Femur (tissue), 1 donor: ENCODE results near the gene MAPK8IP3.

Source experiments
- DNase-seq: peaks from one replicate; pipeline ENCODE4 v3.0.0-alpha.2; 2017

The MAPK8IP3 gene

DNA sequence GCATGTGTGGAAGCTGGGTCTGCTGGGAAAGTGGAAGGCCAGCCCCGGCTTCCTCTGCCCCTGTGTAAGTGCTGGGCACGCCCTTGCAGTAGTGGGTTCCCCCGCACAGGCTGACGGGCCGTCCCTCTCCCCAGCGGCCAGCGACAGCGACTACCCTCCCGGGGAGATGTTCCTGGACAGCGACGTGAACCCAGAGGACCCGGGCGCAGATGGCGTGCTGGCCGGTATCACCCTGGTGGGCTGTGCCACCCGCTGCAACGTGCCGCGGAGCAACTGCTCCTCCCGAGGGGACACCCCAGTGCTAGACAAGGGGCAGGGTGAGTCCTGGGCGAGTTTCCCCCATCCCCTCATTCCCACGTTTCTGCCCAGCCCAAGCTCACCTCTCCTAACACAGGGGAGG, 59.8 kb downstream of the MAPK8IP3 start:
- no peak for DNase-seq

GRCh38 chr16:1766231-1766630, 60.2 kb downstream of the MAPK8IP3 start:
- DNase-seq, result no peak

DNA sequence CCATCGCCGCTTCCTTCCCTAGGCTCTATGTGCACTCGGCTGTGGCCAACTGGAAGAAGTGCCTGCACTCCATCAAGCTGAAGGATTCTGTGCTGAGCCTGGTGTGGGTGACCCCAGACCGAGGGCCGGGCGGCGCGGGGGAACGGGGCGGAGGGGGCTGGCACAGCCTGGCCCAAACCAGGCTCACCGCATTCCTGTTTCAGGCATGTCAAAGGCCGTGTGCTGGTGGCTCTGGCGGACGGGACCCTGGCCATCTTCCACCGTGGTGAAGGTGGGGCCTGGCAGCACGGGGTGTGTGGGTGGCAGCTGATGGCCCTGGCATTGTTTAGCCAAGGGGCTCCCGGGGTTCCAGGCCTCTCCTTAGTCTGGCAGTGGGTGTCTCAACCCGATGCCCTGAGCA, 60.7 kb downstream of the MAPK8IP3 start:
- no peak for DNase-seq

DNA sequence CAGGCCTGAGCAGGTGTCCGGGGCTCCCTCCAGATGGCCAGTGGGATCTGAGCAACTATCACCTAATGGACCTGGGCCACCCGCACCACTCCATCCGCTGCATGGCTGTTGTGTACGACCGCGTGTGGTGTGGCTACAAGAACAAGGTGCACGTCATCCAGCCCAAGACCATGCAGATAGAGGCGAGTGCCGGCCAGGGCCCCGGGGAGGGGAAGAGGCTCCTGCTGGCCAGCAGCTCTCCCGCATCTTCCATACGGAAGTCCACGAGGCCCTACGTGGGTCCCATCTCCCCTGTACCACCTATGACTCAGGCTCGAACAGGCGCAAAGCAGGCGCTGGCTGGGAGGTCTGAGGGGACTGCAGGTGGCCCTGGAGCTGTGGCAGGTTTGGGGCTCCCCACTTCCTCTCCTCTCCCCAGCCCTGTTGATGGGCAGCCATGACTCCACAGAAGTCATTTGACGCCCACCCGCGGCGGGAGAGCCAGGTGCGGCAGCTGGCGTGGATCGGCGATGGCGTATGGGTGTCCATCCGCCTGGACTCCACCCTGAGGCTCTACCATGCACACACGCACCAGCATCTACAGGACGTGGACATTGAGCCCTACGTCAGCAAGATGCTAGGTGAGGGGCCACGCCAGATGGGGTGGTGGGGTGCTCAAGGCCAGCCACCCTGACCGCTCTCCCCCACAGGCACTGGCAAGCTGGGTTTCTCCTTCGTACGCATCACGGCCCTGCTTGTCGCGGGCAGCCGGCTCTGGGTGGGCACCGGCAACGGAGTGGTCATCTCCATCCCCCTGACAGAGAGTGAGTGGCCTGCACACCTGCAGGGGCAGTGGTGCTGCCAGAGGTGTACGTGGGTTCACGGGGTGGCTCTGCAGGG, 61.4 kb downstream of the MAPK8IP3 start:
- DNase-seq, result no peak

GRCh38 chr16:1768061-1768766, 62.2 kb downstream of the MAPK8IP3 start:
- DNase-seq, result no peak

- DNase-seq, result no peak
Measured at GRCh38 chr16:1768767-1769401, 62.9 kb downstream of the MAPK8IP3 start.

- no peak for DNase-seq
Measured at GRCh38 chr16:1769402-1770300, 63.7 kb downstream of the MAPK8IP3 start.

GRCh38 chr16:1770328-1771187, 64.6 kb downstream of the MAPK8IP3 start:
- no peak for DNase-seq

DNA sequence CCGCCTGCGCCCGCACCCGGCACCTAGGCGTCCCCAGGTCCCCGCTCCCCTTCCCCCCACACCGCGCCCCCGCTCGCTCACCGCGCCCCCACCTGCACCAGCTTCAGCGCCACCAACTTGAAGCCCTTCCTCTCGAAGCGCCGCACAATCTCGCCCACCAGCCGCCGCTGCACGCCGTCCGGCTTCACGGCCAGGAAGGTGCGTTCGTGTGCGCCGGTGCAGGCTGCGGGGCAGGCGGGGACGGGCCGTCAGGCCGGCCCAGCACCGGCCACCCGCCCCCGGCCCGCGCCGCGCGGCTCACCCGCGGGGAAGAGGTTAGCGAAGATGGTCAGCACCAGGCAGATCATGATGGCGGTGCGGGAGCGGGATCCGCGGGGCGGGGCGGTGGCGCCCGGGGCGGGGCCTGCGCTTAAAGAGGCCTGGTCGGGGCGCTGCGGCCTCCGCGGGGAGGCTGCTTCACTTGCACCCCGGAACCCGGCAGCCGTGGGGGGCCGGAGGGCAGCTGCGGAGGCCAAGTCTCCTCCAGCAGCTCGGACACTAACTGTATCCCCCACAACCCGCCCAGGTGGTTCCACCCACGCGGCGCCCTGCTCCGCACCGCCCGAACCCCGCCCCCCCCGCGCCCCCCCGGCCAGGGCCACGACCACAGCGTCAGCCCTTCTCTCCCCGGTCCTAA, 65.3 kb downstream of the MAPK8IP3 start, which contains the start of gene NME3:
NME3 (minus strand) TSS at position 356 of the 676 bp plus-strand sequence; CDS start at position 347, 9 bp downstream.
- peak; percentile 84 for DNase-seq

DNA sequence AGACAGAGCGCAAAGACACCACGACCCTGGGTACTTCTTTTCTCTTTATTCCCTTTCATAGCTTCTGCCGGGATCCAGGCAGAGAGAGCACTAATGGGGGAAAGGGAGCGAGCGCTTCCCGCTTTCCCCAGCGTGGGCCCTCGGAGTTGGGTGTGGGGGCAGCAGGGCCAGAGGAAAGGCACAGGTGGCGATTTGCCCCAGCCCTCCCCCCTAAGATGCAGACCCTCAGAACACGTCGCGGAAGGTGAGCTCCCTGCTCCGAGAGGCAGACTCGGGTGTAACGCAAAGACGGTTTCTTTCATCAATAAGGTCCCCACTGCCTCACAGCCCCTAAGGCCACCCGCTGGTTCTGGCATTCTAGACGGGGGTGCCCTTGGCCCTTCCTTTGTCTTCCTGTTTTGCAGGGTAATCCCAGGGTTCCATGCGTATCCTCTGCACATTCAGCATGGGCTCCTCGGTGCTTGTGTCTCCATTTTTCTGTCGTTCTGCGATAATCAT, 65.9 kb downstream of the MAPK8IP3 start:
- DNase-seq, result no peak

DNA sequence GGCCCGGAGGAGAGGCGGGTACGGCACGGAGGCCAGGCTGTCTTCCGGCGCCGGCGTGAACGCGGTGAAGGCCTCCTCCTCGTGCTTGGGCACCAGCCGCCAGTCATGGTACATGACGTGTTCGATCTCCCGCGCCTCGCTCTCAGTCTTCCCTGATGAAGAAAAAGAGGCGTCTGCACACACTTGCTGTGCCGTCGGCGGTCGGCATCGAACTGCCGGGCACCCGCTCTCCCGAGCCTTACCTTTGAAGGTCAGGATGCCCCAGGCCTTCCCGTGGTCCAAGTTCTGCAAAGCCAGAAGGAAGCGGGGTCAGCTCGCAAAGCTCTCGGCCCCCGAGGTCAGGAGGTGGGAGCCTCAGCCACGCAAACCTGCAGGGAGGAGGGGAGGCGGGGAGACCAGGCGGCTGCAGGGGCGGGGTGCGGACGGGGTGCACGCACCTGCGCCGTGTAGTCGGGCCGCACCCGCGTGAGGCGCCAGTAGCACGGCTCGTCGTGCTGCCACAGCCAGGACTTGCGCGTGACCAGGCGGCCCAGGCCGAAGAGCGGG, 66.4 kb downstream of the MAPK8IP3 start, which contains the start of gene EME2:
EME2 (plus strand) TSS at position 449 of the 546 bp plus-strand sequence. CDS start 418 bp downstream, outside the sequence.
- DNase-seq, result no peak

- peak; percentile 89 for DNase-seq
Measured at GRCh38 chr16:1772908-1773702, 67.1 kb downstream of the MAPK8IP3 start, which contains the start of gene MRPS34. TSS of gene MRPS34 (minus strand) at chr16:1773134. CDS start at chr16:1773119, 15 bp downstream.

- DNase-seq, result no peak
Measured at GRCh38 chr16:1773703-1774447, 67.9 kb downstream of the MAPK8IP3 start.

DNA sequence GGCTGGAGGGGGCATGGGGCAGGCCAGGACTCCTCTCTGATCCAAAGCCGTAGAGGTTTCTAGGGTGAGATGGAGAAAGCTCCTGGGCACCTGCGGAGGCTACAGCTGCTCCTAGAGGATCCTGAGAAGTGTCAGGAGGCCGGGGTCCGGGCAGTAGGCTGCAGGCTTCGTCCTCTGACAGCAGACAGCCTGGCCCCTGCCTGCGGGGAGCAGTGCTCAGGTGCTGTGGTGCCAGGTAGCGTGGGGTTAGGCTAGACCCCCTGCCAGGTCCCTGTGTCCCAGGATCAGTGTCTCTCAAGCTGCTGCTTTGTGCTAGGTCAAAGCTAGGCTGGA, 68.4 kb downstream of the MAPK8IP3 start:
- DNase-seq, result no peak

- DNase-seq, result no peak
Measured at GRCh38 chr16:1775006-1775845, 69.2 kb downstream of the MAPK8IP3 start.

- DNase-seq, result no peak
Measured at GRCh38 chr16:1775846-1776671, 70.1 kb downstream of the MAPK8IP3 start.

GRCh38 chr16:1776672-1776955, 70.6 kb downstream of the MAPK8IP3 start:
- DNase-seq, result no peak
